RWPE1 (cell line): ENCODE measurements around the gene PGRMC2.

Experiments used
- CTCF ChIA-PET: fragments of 350-600 bp; sonication (Branson Sonifier 250); formaldehyde crosslinking; extraction: SDS; loops from one replicate; lab custom pipeline; 2021; lab: Yijun Ruan, JAX
- POLR2A ChIA-PET: fragments of 400-600 bp; formaldehyde crosslinking; extraction: SDS; loops from one replicate; lab custom pipeline; 2020; ENCODE audit warnings: antibody characterized with exemption; ENCODE audit not compliant: low non-redundant PET; lab: Yijun Ruan, JAX
- DNase-seq: peaks from one replicate; pipeline ENCODE4 v3.0.0; 2012; ENCODE audit warnings: low spot score
- H3K27ac ChIP-seq: fragments of 450-650 bp; 2 replicates; pipeline ENCODE4 v1.5.1; 2017
- CTCF ChIP-seq: fragments of 450-650 bp; conservative IDR thresholded peaks from 2 replicates; pipeline ENCODE4 v1.5.1; 2017; ENCODE audit warnings: low read depth, mild to moderate bottlenecking

PGRMC2 gene

GRCh38 chr4:128328106-128328505 is 40.5 kb upstream of the PGRMC2 start:
- no peak for DNase-seq
- no peak overlapping the region for H3K27ac ChIP-seq
- POLR2A ChIA-PET = no interaction called here
- CTCF ChIA-PET = no interaction called here
- TF ChIP-seq CTCF = no peak

GRCh38 chr4:128323401-128323800 is 35.8 kb upstream of the PGRMC2 start:
- ChIA-PET POLR2A (no interaction called here), CTCF (no interaction called here)
- TF ChIP-seq CTCF = no peak
- H3K27ac ChIP-seq = no peak overlapping the region
- DNase-seq = no peak

- POLR2A ChIA-PET = no interaction called here
- peak; percentile 49 for DNase-seq
- no peak overlapping the region for H3K27ac ChIP-seq
- CTCF ChIA-PET = interaction anchor here (0.6 kb wide), 1 partner anchor 106 kb away, joined by 4 read pairs; no protein-coding TSS in a partner anchor
- TF ChIP-seq CTCF = no peak
These were observed 35.4 kb upstream of the PGRMC2 start for GRCh38 chr4:128322986-128323385.

GRCh38 chr4:128322311-128322710 is 34.7 kb upstream of the PGRMC2 start:
- peak; percentile 7 for DNase-seq
- H3K27ac ChIP-seq = no peak overlapping the region
- POLR2A ChIA-PET = no interaction called here
- no peak for TF ChIP-seq CTCF
- CTCF ChIA-PET = interaction anchor here (0.6 kb wide), 1 partner anchor 106 kb away, joined by 4 read pairs; no protein-coding TSS in a partner anchor

- ChIA-PET CTCF (interaction anchor here (0.6 kb wide), 1 partner anchor 258 kb away, joined by 3 read pairs; no protein-coding TSS in a partner anchor), POLR2A (no interaction called here)
- DNase-seq = no peak
- no peak for TF ChIP-seq CTCF
- H3K27ac ChIP-seq = no peak overlapping the region
These were observed 33.0 kb upstream of the PGRMC2 start for GRCh38 chr4:128320656-128321055.

GRCh38 chr4:128315756-128316520 is 28.3 kb upstream of the PGRMC2 start:
- DNase-seq = no peak
- CTCF ChIA-PET = no interaction called here
- POLR2A ChIA-PET = no interaction called here
- no peak overlapping the region for H3K27ac ChIP-seq
- TF ChIP-seq CTCF = no peak
